Measurements from ENCODE around the gene SIGLEC5. TPM values are rescaled to one million over a fixed set of nuclear protein-coding genes. Genes with fewer than 3 reads are reported as not detected.

Gene SIGLEC5
- total RNA-seq, 1 donor, result under 0.01 TPM

GRCh38 chr19:51576850-51577249, 53.4 kb downstream of the SIGLEC5 start:
- peaks cover 51% of the 10 kb centered on the region for H3K79me2 ChIP-seq (ENCODE audit: insufficient read depth, low read length)
- no peak overlapping the region for H3K27ac ChIP-seq (ENCODE audit: low read depth, low read length)
- DNase-seq (ENCODE audit: insufficient read length, low spot score, missing footprints), result no peak

GRCh38 chr19:51573331-51573730, 56.9 kb downstream of the SIGLEC5 start:
- DNase-seq (ENCODE audit: insufficient read length, low spot score, missing footprints), result peak; percentile 62
- H3K4me2 ChIP-seq (ENCODE audit: insufficient read depth, low read length), result peak overlapping the region; percentile 95
- H3K27ac ChIP-seq (ENCODE audit: low read depth, low read length), result peak overlapping the region; percentile 92
- peaks cover 24% of the 10 kb centered on the region for H3K4me1 ChIP-seq (ENCODE audit: insufficient read depth, low read length)
- H2AFZ ChIP-seq (ENCODE audit: low read length), result peak overlapping the region; percentile 5
- H4K20me1 ChIP-seq (ENCODE audit: insufficient read depth, low read length), result peaks cover 6% of the 10 kb centered on the region
- TF ChIP-seq CTCF (IDR thresholded peaks at IDR 0.05; ENCODE audit: extremely low read depth, low read depth, low read length), result no peak
- peak overlapping the region; percentile 76 for H3K4me3 ChIP-seq (ENCODE audit: insufficient read depth, low read length)
- H3K27me3 ChIP-seq (ENCODE audit: insufficient read depth, low read length), result no peaks in the 10 kb centered on the region
- H3K79me2 ChIP-seq (ENCODE audit: insufficient read depth, low read length), result peaks cover 46% of the 10 kb centered on the region
- no peaks in the 10 kb centered on the region for H3K9me3 ChIP-seq (ENCODE audit: low read depth, low read length)
- peaks cover 20% of the 10 kb centered on the region for H3K36me3 ChIP-seq (ENCODE audit: insufficient read depth, low read length)

More at GRCh38 chr19:51576850-51577249, 53.4 kb downstream of the SIGLEC5 start:
- peaks cover 46% of the 10 kb centered on the region for H3K36me3 ChIP-seq (ENCODE audit: insufficient read depth, low read length)
- peaks cover 22% of the 10 kb centered on the region for H3K4me1 ChIP-seq (ENCODE audit: insufficient read depth, low read length)
- no peak for TF ChIP-seq CTCF (IDR thresholded peaks at IDR 0.05; ENCODE audit: extremely low read depth, low read depth, low read length)
- H4K20me1 ChIP-seq (ENCODE audit: insufficient read depth, low read length), result peaks cover 10% of the 10 kb centered on the region
- H3K27me3 ChIP-seq (ENCODE audit: insufficient read depth, low read length), result no peaks in the 10 kb centered on the region
- no peak overlapping the region for H2AFZ ChIP-seq (ENCODE audit: low read length)
- H3K4me3 ChIP-seq (ENCODE audit: insufficient read depth, low read length), result no peak overlapping the region
- H3K9me3 ChIP-seq (ENCODE audit: low read depth, low read length), result no peaks in the 10 kb centered on the region
- H3K4me2 ChIP-seq (ENCODE audit: insufficient read depth, low read length), result no peak overlapping the region

- peak overlapping the region; percentile 95 for H3K4me2 ChIP-seq (ENCODE audit: insufficient read depth, low read length)
- H3K27me3 ChIP-seq (ENCODE audit: insufficient read depth, low read length), result no peaks in the 10 kb centered on the region
- peaks cover 24% of the 10 kb centered on the region for H3K4me1 ChIP-seq (ENCODE audit: insufficient read depth, low read length)
- H3K9me3 ChIP-seq (ENCODE audit: low read depth, low read length), result no peaks in the 10 kb centered on the region
- peaks cover 45% of the 10 kb centered on the region for H3K79me2 ChIP-seq (ENCODE audit: insufficient read depth, low read length)
- peak overlapping the region; percentile 92 for H3K27ac ChIP-seq (ENCODE audit: low read depth, low read length)
- peak; percentile 91 for DNase-seq (ENCODE audit: insufficient read length, low spot score, missing footprints)
- H3K4me3 ChIP-seq (ENCODE audit: insufficient read depth, low read length), result peak overlapping the region; percentile 76
- peaks cover 6% of the 10 kb centered on the region for H4K20me1 ChIP-seq (ENCODE audit: insufficient read depth, low read length)
- no peak for TF ChIP-seq CTCF (IDR thresholded peaks at IDR 0.05; ENCODE audit: extremely low read depth, low read depth, low read length)
- peak overlapping the region; percentile 5 for H2AFZ ChIP-seq (ENCODE audit: low read length)
- peaks cover 19% of the 10 kb centered on the region for H3K36me3 ChIP-seq (ENCODE audit: insufficient read depth, low read length)
These were observed 57.3 kb downstream of the SIGLEC5 start for GRCh38 chr19:51572908-51573307.

- Histone ChIP-seq H3K4me3 (ENCODE audit: insufficient read depth, low read length) (peak overlapping the region; percentile 76), H3K79me2 (ENCODE audit: insufficient read depth, low read length) (peaks cover 43% of the 10 kb centered on the region), H2AFZ (ENCODE audit: low read length) (no peak overlapping the region), H4K20me1 (ENCODE audit: insufficient read depth, low read length) (peaks cover 6% of the 10 kb centered on the region), H3K27me3 (ENCODE audit: insufficient read depth, low read length) (no peaks in the 10 kb centered on the region), H3K9me3 (ENCODE audit: low read depth, low read length) (no peaks in the 10 kb centered on the region), H3K4me1 (ENCODE audit: insufficient read depth, low read length) (peaks cover 24% of the 10 kb centered on the region), H3K36me3 (ENCODE audit: insufficient read depth, low read length) (peaks cover 19% of the 10 kb centered on the region), H3K4me2 (ENCODE audit: insufficient read depth, low read length) (peak overlapping the region; percentile 95), H3K27ac (ENCODE audit: low read depth, low read length) (peak overlapping the region; percentile 92)
- DNase-seq (ENCODE audit: insufficient read length, low spot score, missing footprints), result no peak
- no peak for TF ChIP-seq CTCF (IDR thresholded peaks at IDR 0.05; ENCODE audit: extremely low read depth, low read depth, low read length)
These were observed 57.8 kb downstream of the SIGLEC5 start for GRCh38 chr19:51572410-51572809.

Measured in osteoblast (primary cell).